ENCODE measurements around the gene SERP2. TPM values are rescaled to one million over a fixed set of nuclear protein-coding genes. Genes with fewer than 3 reads are reported as not detected.

Gene SERP2
- polyA plus RNA-seq, 1 donor from 2014 or later = not detected

DNA sequence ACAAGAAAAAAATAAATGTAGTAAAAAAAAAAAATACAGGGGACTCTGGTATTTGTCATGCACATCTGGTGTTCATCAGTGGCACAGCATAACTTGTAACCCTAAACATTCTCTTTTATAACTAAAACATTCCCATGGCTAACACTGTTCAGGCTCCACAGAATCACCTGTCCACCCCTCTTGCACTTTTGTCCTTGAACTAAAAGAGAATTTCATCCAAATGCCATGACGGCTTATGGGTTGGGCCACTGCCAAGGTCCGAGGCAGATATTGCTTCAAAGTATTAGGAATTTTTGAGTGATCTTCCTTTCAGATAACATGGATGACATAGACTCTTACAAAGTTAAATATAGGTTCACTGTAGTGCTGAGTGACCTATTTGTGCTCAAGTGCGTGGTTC is 25.7 kb upstream of the SERP2 start:
- Mint-ChIP-seq H3K4me1 (no peaks in the 10 kb centered on the region), H3K27me3 (peaks cover 6% of the 10 kb centered on the region), H3K36me3 (no peaks in the 10 kb centered on the region), H3K9me3 (peaks cover 0 to 5% (median 0%) of the 10 kb centered on the region in 3 donors), H3K27ac (no peak overlapping the region), H3K4me3 (no peak overlapping the region)

DNA sequence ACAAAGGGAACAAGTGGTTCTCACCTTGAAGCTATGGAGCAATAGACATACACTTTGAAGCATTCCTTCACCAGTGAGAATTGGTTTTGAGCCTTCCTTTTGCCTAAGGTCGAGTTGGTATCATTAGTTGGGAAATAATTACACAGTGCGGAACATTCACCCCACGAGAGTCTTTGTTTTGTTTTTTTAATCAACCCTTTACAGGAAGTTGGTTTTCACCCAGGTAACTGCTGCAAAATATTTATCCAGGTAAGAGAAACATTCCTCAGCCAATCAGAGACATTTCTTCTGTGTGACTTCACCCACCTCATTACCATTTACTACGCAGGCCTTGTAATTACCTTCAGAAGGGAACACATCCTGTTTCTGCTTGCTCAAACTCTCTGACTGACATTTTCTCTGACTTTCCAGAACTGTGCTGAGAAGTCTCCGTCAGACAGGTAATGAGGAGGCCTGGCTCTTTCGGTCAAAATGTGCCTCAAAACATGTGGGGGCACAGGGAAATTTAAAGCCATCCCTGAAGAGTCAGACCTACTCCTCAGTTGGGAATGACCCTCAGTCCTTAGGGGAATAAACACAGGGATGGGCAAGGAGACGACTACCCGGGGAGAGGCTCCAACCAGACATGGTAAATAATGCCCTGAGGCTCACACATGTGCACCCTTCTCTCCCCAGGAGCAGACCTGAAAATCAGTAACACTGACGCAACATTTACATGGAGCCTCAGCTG is 22.7 kb upstream of the SERP2 start:
- no peak overlapping the region for H3K4me3 Mint-ChIP-seq
- H3K36me3 Mint-ChIP-seq = no peaks in the 10 kb centered on the region
- H3K27me3 Mint-ChIP-seq = peaks cover 5% of the 10 kb centered on the region
- peaks cover 0 to 1% (median 0%) of the 10 kb centered on the region in 3 donors for H3K9me3 Mint-ChIP-seq
- H3K27ac Mint-ChIP-seq = no peak overlapping the region
- no peaks in the 10 kb centered on the region for H3K4me1 Mint-ChIP-seq

DNA sequence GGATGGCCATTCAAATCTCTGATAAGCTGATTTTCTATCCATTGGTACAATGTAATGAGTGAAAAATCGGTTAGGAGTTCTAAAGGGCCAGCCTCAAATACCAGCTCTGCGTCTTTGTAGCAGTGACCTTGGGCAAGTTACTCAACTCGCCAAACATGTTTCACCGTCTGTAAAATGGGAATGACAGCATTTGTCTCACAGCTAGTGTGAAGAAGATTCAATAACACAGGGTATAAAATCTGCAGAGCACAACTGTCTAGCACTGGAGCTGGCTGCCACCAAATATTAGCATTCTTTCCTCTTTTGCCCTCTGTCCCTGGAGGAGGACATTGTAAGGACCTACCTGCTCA is 22.1 kb upstream of the SERP2 start:
- Mint-ChIP-seq H3K27ac (no peak overlapping the region), H3K27me3 (peaks cover 5% of the 10 kb centered on the region), H3K4me1 (no peaks in the 10 kb centered on the region), H3K4me3 (no peak overlapping the region), H3K36me3 (no peaks in the 10 kb centered on the region), H3K9me3 (peaks cover 0 to 1% (median 0%) of the 10 kb centered on the region in 3 donors)

DNA sequence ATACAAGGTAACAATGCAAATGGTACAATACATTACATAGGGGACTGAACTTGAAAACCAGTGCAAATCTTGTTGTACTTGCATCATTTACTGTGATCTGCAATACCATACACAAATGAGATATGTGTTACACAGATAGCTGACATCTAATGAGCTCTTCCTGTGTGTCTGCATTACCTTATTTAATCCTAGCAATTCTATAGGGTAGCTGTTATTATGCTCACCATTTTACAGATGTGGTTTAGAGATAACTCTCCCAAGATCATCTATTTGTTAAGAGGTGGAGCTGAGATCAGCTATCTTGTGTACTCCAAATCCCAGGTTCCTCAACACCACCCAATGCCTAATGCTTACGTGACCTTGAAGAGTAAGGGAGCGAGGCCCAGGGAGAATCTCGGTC is 21.4 kb upstream of the SERP2 start:
- no peak overlapping the region for H3K4me3 Mint-ChIP-seq
- peaks cover 5% of the 10 kb centered on the region for H3K27me3 Mint-ChIP-seq
- H3K4me1 Mint-ChIP-seq = no peaks in the 10 kb centered on the region
- H3K27ac Mint-ChIP-seq = peak overlapping the region in 1 of 3 donors; percentile 13
- H3K9me3 Mint-ChIP-seq = peaks cover 0 to 1% (median 0%) of the 10 kb centered on the region in 3 donors
- H3K36me3 Mint-ChIP-seq = no peaks in the 10 kb centered on the region

DNA sequence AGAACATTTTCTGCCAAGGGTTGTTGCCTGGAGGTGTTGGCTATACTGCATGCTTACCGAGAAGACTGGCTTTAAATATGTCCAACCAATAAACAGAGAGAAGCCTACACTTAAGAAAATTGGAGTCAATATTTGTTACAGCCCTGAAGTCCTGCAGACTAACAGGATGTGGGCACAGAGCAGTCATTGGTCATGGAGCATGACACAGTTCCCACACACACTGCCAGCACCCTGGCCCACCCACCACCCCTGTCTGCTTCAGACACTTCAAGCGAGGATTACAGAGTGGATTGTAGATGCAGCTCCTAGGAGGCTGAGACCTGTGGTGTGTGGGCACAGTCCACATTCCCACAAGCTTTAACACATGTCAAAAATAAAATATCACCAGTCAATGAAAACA is 21.0 kb upstream of the SERP2 start:
- no peak overlapping the region for H3K27ac Mint-ChIP-seq
- H3K4me3 Mint-ChIP-seq = no peak overlapping the region
- H3K36me3 Mint-ChIP-seq = no peaks in the 10 kb centered on the region
- peaks cover 4% of the 10 kb centered on the region for H3K27me3 Mint-ChIP-seq
- H3K9me3 Mint-ChIP-seq = peaks cover 0 to 1% (median 0%) of the 10 kb centered on the region in 3 donors
- H3K4me1 Mint-ChIP-seq = no peaks in the 10 kb centered on the region

DNA sequence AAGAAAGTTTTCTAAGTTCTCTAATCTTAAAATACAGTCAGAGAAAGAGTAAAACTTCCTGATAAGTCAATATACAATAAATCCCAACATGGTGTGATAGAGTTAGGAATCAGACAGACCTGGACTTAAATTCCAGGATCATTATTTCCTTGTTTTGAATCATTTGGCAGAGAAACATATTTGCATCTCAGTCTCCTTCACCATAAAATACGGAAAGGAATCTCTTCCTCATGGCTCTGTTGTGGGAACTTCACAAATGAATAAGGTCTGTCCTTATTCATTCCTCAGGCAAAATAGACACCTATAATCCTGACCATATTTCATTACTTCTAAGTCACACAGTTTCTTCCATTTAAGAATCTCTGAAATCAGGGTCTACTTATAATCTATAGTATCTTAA is 19.3 kb upstream of the SERP2 start:
- Mint-ChIP-seq H3K9me3 (peaks cover 0 to 3% (median 0%) of the 10 kb centered on the region in 3 donors), H3K36me3 (no peaks in the 10 kb centered on the region), H3K4me3 (no peak overlapping the region), H3K27me3 (peaks cover 4% of the 10 kb centered on the region), H3K27ac (no peak overlapping the region), H3K4me1 (peaks cover 0 to 4% (median 0%) of the 10 kb centered on the region in 3 donors)

DNA sequence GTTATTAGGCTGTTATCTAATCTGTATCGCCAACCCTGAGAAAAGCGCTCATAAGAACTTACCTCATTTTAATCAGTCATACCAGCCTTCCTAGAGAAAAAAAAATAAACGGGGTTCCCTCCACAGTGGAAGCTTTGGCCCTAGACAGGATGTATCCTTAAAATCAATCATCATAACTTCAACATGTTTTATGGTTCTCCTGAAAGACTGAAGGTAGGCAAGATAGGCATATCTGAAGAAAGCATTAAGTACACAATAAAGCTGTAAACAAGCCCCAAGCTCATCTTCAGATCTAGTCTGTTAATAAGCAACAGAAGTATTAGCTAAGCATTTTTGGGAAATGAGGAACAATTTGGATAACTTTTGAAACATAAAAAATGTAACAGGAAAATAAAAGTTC is 18.7 kb upstream of the SERP2 start:
- Mint-ChIP-seq H3K36me3 (no peaks in the 10 kb centered on the region), H3K4me1 (peaks cover 0 to 4% (median 0%) of the 10 kb centered on the region in 3 donors), H3K27me3 (peaks cover 4% of the 10 kb centered on the region), H3K9me3 (peaks cover 0 to 3% (median 0%) of the 10 kb centered on the region in 3 donors), H3K27ac (no peak overlapping the region), H3K4me3 (no peak overlapping the region)

DNA sequence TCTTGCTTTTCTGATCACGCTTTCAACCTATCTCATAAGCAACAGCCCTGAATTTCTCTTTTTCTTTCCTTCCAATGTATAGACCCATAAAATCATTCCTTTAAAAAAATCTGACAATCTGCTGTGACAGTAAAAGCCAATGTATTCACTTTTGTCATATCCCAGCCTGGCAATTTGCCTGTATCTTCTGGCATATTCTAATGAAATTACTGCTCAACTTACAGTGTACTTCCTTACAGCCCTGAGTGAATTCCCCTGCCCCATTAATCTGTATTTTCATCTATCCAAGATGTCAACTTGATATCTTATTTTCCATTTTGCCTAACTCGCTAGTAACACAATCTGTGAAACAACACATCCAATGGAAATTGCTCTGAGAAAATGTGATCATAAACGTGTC is 18.0 kb upstream of the SERP2 start:
- Mint-ChIP-seq H3K36me3 (no peaks in the 10 kb centered on the region), H3K27ac (no peak overlapping the region), H3K9me3 (peaks cover 0 to 3% (median 0%) of the 10 kb centered on the region in 3 donors), H3K27me3 (peaks cover 5% of the 10 kb centered on the region), H3K4me1 (peaks cover 0 to 4% (median 0%) of the 10 kb centered on the region in 3 donors), H3K4me3 (no peak overlapping the region)

DNA sequence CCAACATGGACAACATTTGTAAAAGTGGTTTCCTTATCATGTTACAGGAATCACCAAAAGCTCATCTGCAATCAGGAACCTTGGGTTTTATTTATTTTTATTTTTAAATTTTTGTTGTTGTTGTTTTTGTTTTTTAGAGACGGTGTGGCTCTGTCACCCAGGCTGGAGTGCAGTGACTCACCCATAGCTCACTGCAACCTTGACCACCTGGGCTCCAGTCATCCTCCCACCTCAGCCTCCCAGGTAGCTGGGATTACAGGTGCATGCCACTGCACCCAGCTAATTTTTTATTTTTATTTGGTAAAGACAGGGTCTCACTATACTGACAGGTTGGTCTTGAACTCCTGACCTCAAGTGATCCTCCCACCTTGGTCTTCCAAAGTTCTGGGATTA is 13.6 kb upstream of the SERP2 start:
- no peaks in the 10 kb centered on the region for H3K36me3 Mint-ChIP-seq
- peaks cover 0 to 4% (median 0%) of the 10 kb centered on the region in 3 donors for H3K4me1 Mint-ChIP-seq
- H3K27me3 Mint-ChIP-seq = peaks cover 4% of the 10 kb centered on the region
- peaks cover 0 to 3% (median 0%) of the 10 kb centered on the region in 3 donors for H3K9me3 Mint-ChIP-seq
- H3K27ac Mint-ChIP-seq = no peak overlapping the region
- H3K4me3 Mint-ChIP-seq = no peak overlapping the region

DNA sequence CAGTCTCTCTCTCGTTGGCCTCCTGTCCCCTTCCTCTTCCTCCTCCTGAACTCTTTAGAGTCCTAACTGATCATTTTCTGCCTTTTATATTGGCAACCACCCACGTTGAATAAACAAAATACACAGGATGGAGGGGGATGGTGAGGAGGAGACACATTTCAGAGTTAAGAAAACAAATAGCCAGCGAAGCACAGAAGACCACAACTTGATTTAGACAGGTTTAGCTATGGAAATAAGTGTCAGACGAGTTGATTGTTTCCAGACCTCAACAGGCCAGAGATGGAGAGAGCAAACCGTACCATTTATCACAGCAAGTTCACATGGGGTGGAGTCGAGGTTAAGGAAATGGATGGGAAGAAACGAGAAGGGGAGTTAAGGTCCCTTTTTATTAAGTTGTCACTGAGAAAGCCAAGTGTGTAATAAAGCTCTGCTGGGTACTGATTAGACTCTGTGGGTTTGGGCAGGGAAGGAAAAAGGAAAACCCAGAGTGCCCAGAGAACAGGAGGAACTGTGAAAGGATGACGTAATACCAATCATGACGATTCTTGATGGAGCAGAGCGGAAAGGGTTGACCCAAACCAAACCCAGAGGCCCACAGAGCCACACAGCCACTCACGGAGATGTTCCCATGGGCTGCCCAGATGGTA is 11.1 kb upstream of the SERP2 start:
- Mint-ChIP-seq H3K4me3 (no peak overlapping the region), H3K27me3 (peaks cover 6% of the 10 kb centered on the region), H3K36me3 (no peaks in the 10 kb centered on the region), H3K9me3 (peaks cover 0 to 3% (median 0%) of the 10 kb centered on the region in 3 donors), H3K27ac (no peak overlapping the region), H3K4me1 (peaks cover 0 to 4% (median 0%) of the 10 kb centered on the region in 3 donors)

DNA sequence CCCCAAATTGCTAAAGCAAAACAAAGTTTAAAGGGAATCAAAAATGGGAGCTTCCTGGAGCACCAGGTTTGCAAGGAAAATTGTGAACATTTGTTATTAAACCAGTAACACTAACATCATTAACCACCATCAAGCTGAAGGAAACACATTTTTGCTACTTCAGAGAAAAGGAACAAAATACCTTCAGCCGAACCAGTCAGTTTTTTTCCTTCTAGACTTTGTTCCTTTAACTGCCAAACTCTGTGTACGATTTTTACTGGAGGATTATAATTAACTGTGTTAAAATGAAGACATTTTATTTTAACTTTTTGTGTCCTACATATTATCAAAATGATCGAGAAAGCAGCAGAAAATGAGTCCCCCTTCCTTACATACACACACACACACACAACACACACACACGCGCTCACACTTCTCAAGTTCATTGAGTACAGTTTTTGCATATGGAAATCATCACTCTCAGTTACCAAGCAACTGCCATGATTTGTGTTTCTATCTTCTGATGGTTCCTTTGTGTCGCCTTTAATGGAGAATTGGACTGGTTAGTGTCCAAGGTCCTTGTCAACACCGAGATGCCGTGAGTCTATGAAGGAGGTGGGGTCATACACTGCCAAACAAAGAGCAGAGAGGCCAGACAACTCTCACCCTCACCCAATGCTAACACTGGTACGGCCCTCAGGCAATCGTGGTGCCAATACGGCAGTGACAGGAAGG is 9.8 kb upstream of the SERP2 start:
- Mint-ChIP-seq H3K4me1 (peaks cover 0 to 2% (median 0%) of the 10 kb centered on the region in 3 donors), H3K36me3 (no peaks in the 10 kb centered on the region), H3K27me3 (peaks cover 6% of the 10 kb centered on the region), H3K9me3 (no peaks in the 10 kb centered on the region), H3K4me3 (no peak overlapping the region), H3K27ac (no peak overlapping the region)

DNA sequence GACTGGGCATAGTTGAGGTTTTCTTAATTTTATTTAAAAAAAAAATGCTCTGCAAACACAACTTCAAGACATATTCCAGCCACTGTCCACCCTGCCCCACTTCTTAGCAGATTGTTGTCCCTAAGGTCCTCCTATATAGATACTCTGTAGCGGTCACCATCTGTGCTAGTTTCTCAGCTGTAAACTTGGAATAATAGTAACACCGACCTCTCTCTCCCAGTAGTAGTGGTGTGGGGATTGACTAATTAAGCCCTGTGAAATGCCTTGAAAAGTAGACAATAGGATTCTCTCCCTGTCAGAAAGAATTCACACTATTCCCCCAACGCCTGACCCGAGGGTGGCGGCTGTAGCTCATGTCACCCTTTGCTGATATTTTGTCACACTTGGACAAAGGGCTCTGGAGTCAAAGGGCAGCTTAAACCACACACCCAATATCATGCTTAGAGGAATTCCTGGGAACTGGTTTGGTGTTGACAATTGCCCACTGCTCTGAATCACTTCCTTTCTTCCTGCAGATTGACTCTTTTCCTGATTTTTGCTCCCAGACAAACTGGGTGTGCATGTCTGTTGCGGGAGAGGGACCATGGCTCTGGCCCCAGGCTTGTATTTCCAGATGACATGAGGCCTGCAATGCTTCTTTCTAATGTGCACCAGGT is 9.2 kb upstream of the SERP2 start:
- peaks cover 8% of the 10 kb centered on the region for H3K27me3 Mint-ChIP-seq
- no peaks in the 10 kb centered on the region for H3K9me3 Mint-ChIP-seq
- no peaks in the 10 kb centered on the region for H3K4me1 Mint-ChIP-seq
- no peaks in the 10 kb centered on the region for H3K36me3 Mint-ChIP-seq
- H3K27ac Mint-ChIP-seq = no peak overlapping the region
- H3K4me3 Mint-ChIP-seq = no peak overlapping the region

DNA sequence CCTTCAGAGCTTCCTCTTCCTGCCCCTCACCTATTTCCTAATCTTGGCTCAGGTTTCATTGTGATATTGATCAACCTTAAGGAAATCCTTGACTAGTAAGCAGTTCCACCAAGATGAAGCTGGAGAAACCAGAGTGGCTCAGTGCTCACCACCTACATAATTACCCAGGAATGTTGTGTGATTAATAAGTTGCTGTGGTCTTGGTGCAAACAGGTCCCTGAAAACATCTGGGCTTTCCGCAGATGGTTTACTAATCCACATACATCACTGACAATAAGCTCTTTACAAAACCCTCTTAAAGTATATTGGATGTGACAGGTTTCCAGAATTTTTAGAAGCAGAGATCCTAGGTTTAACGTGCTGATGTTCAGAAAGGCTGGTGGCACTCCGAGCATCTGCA is 8.6 kb upstream of the SERP2 start:
- no peaks in the 10 kb centered on the region for H3K36me3 Mint-ChIP-seq
- no peaks in the 10 kb centered on the region for H3K4me1 Mint-ChIP-seq
- no peak overlapping the region for H3K27ac Mint-ChIP-seq
- H3K27me3 Mint-ChIP-seq = peaks cover 8% of the 10 kb centered on the region
- no peak overlapping the region for H3K4me3 Mint-ChIP-seq
- no peaks in the 10 kb centered on the region for H3K9me3 Mint-ChIP-seq

DNA sequence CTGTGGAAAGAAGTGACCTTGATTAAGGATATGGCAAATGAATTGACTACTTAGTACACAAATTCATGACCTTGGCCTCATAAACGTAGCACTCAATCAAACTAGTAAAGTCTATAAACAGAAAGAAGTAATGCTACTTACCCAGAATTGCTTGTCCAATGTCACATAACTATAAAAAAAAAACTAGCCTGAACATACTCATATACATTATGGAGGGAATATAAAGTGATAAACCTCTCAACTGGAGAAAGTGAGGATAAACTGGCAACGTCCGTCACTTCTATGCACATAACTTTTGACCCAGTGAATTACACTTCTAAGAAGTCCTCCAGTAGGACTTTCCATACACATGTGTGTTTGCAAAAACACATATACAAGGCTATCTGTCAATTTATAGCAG is 7.7 kb upstream of the SERP2 start:
- Mint-ChIP-seq H3K27me3 (peaks cover 6% of the 10 kb centered on the region), H3K9me3 (no peaks in the 10 kb centered on the region), H3K36me3 (no peaks in the 10 kb centered on the region), H3K27ac (no peak overlapping the region), H3K4me3 (no peak overlapping the region), H3K4me1 (no peaks in the 10 kb centered on the region)

DNA sequence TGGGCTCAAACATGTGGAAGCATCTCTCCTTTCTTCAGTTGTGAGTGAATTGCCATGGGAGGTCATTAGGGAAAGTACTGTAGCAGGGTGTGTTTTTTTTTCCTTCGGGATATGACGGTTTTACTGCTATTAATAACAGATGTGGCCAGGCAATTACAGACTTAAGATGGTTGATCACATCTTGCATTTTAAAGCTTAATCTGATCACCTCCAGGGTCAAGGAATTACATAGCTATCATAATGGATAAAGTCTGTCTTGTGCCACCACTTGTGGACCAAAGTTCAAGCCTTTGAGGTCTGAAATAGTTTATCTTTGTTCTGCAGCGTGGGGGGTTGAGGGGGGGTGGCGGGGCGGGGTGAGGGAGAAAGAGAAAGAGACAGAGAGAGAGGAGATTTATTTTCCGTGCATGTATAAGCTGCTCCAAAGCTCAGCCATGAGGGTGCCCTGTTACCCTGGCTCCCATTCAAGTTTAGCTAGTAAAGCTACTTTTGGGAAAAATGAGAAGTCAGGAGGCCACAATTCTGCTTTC is 5.5 kb upstream of the SERP2 start:
- Mint-ChIP-seq H3K9me3 (no peaks in the 10 kb centered on the region), H3K4me1 (no peaks in the 10 kb centered on the region), H3K27me3 (peaks cover 18% of the 10 kb centered on the region), H3K27ac (no peak overlapping the region), H3K4me3 (no peak overlapping the region), H3K36me3 (peaks cover 2% of the 10 kb centered on the region)

All from IgD-negative memory B cell (primary cell).